Stimulated activated CD8-positive, alpha-beta memory T cell treated with anti-CD3 and anti-CD28 coated beads, Interleukin-12 subunit alpha, Interleukin-12 subunit beta, amount 100 ng/mL, for 1 hour (primary cell): ENCODE data around the gene PHF24.
"Not testable (repeated sequence)": the region's sequence is repeated elsewhere in the genome, so short reads cannot be mapped to it uniquely, and the experiment has no call there.

Experiments used
- DNase-seq: peaks from one replicate; pipeline ENCODE4 v3.0.0-alpha.2; 2020; ENCODE audit warnings: low read depth

PHF24 gene

GRCh38 chr9:34997379-34997781, 39.3 kb downstream of the PHF24 start:
- DNase-seq = no peak

- no peak for DNase-seq
These were observed 40.2 kb downstream of the PHF24 start for GRCh38 chr9:34998266-34998665.

GRCh38 chr9:34999576-34999975, 41.5 kb downstream of the PHF24 start:
- no peak for DNase-seq

GRCh38 chr9:35000535-35001284, 42.6 kb downstream of the PHF24 start:
- no peak for DNase-seq

GRCh38 chr9:35001285-35001677, 43.2 kb downstream of the PHF24 start:
- no peak for DNase-seq

- DNase-seq = no peak
These were observed 43.9 kb downstream of the PHF24 start for GRCh38 chr9:35001803-35002502.

GRCh38 chr9:35002623-35003022, 44.5 kb downstream of the PHF24 start:
- DNase-seq = no peak

GRCh38 chr9:35004299-35004698, 46.2 kb downstream of the PHF24 start:
- not testable (repeated sequence) for DNase-seq

- DNase-seq = no peak
These were observed 52.4 kb downstream of the PHF24 start for GRCh38 chr9:35010351-35010958.

- no peak for DNase-seq
These were observed 56.4 kb downstream of the PHF24 start for GRCh38 chr9:35014517-35014916.

GRCh38 chr9:35023443-35023842, 65.4 kb downstream of the PHF24 start:
- DNase-seq = not testable (repeated sequence)

- no peak for DNase-seq
These were observed 68.6 kb downstream of the PHF24 start for GRCh38 chr9:35026671-35027070.

- no peak for DNase-seq
These were observed 69.3 kb downstream of the PHF24 start for GRCh38 chr9:35027374-35027773.

- no peak for DNase-seq
These were observed 69.8 kb downstream of the PHF24 start for GRCh38 chr9:35027860-35028259.

- DNase-seq = no peak
These were observed 70.3 kb downstream of the PHF24 start for GRCh38 chr9:35028341-35028740.

GRCh38 chr9:35029241-35029640, 71.2 kb downstream of the PHF24 start:
- DNase-seq = no peak

- DNase-seq = no peak
These were observed 71.8 kb downstream of the PHF24 start for GRCh38 chr9:35029852-35030251.
